ENCODE measurements around the gene C16orf54. TPM values are rescaled to one million over a fixed set of nuclear protein-coding genes. Genes with fewer than 3 reads are reported as not detected.
"Not testable (repeated sequence)": the region's sequence is repeated elsewhere in the genome, so short reads cannot be mapped to it uniquely, and the experiment has no call there.

Gene C16orf54
- total RNA-seq, 4 donors from 2014 or later = 0.49 to 5.1 (median 0.97) TPM; not detected in 1

DNA sequence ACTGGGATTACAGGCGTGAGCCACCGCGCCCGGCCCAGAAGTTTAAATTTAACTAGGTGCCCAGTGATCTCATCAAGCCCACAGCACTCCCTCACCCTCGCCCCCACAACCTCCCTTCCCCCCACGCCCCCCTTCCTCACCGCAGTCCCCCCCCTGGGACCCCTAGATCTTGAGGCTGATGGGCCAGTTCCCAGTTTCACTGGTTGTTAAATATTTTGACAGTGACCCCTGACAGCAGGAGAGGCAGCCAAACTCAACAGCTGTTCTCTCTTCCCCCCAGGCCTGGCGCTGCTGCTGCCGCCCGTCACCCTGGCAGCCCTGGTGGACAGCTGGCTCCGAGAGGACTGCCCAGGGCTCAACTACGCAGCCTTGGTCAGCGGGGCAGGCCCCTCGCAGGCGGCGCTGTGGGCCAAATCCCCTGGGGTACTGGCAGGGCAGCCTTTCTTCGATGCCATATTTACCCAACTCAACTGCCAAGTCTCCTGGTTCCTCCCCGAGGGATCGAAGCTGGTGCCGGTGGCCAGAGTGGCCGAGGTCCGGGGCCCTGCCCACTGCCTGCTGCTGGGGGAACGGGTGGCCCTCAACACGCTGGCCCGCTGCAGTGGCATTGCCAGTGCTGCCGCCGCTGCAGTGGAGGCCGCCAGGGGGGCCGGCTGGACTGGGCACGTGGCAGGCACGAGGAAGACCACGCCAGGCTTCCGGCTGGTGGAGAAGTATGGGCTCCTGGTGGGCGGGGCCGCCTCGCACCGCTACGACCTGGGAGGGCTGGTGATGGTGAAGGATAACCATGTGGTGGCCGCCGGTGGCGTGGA lies 51.2 kb downstream of the C16orf54 start:
- no peak for TF ChIP-seq CTCF (IDR thresholded peaks at IDR 0.05)
- TF ChIP-seq POLR2A (IDR thresholded peaks at IDR 0.05) = no peak
- H3K27me3 ChIP-seq = no peaks in the 10 kb centered on the region
- H3K9me3 ChIP-seq = no peaks in the 10 kb centered on the region
- H3K36me3 ChIP-seq = no peaks in the 10 kb centered on the region
- no peak overlapping the region for H3K4me3 ChIP-seq
- intact Hi-C loops (cut with DNase I; ENCODE audit: low total_unique reads) = no loop called here
- H3K4me1 ChIP-seq = no peaks in the 10 kb centered on the region
- peak; percentile 21 to 37 for DNase-seq
- peak overlapping the region; percentile 2 to 11 for H3K27ac ChIP-seq

GRCh38 chr16:29692606-29693005 lies 53.2 kb downstream of the C16orf54 start:
- H3K27ac ChIP-seq; H3K9me3 ChIP-seq; intact Hi-C loops (cut with DNase I; ENCODE audit: low total_unique reads); H3K4me1 ChIP-seq; H3K27me3 ChIP-seq; DNase-seq; H3K4me3 ChIP-seq; H3K36me3 ChIP-seq: not testable (repeated sequence)

Other genes starting within 250 kb of the C16orf54 start
- gene NPIPB12, start 239.6 kb downstream of the C16orf54 start, total RNA-seq = 10 to 100 TPM; 11.8 to 95.3 (median 58.6) TPM
- gene SPN, start 82.7 kb downstream of the C16orf54 start, total RNA-seq = 1 to 10 TPM in 1 of 4 donors, under 1 TPM in 2, not detected in 1; 0.26 to 2.4 (median 0.83) TPM
- 10 to 100 TPM; 16.7 to 54.3 (median 23.1) TPM for gene QPRT, start 66.8 kb downstream of the C16orf54 start, total RNA-seq
- gene ZG16, start 32.3 kb upstream of the C16orf54 start, total RNA-seq = under 1 TPM in 1 of 4 donors, not detected in 3; under 0.01 TPM
- gene KIF22, start 44.8 kb upstream of the C16orf54 start, total RNA-seq = 10 to 100 TPM in 3 of 4 donors, 1 to 10 TPM in 1; 5.9 to 70.4 (median 15.8) TPM
- gene MAZ, start 60.5 kb upstream of the C16orf54 start, total RNA-seq = 100 to 1,000 TPM in 1 of 4 donors, 10 to 100 TPM in 3; 32.8 to 200 (median 67.5) TPM
- gene PRRT2, start 66.2 kb upstream of the C16orf54 start, total RNA-seq = 10 to 100 TPM; 20.2 to 54.5 (median 28.0) TPM
- gene PAGR1, start 70.2 kb upstream of the C16orf54 start, total RNA-seq = 10 to 100 TPM; 36.1 to 85.0 (median 46.9) TPM
- 100 to 1,000 TPM in 1 of 4 donors, 10 to 100 TPM in 3; 38.4 to 132 (median 67.4) TPM for gene MVP, start 74.5 kb upstream of the C16orf54 start, total RNA-seq
- gene CDIPT, start 117.2 kb upstream of the C16orf54 start, total RNA-seq = 10 to 100 TPM; 35.1 to 83.7 (median 59.1) TPM
- 10 to 100 TPM in 1 of 4 donors, 1 to 10 TPM in 1, under 1 TPM in 1, not detected in 1; 0.52 to 19.4 (median 4.6) TPM for gene SEZ6L2, start 153.6 kb upstream of the C16orf54 start, total RNA-seq
- 1 to 10 TPM in 2 of 4 donors, under 1 TPM in 1, not detected in 1; 0.61 to 1.0 (median 1.0) TPM for gene ASPHD1, start 154.5 kb upstream of the C16orf54 start, total RNA-seq
- gene KCTD13, start 180.2 kb upstream of the C16orf54 start, total RNA-seq = 10 to 100 TPM in 2 of 4 donors, 1 to 10 TPM in 2; 1.8 to 33.3 (median 14.6) TPM
- gene TMEM219, start 216.1 kb upstream of the C16orf54 start, total RNA-seq = 10 to 100 TPM; 38.6 to 82.3 (median 58.5) TPM
- gene TAOK2, start 227.9 kb upstream of the C16orf54 start, total RNA-seq = 10 to 100 TPM; 28.4 to 70.0 (median 46.6) TPM
- 10 to 100 TPM in 2 of 4 donors, 1 to 10 TPM in 2; 3.8 to 20.4 (median 13.5) TPM for gene HIRIP3, start 249.6 kb upstream of the C16orf54 start, total RNA-seq